ENCODE measurements around the gene MCC.

The MCC gene

DNA sequence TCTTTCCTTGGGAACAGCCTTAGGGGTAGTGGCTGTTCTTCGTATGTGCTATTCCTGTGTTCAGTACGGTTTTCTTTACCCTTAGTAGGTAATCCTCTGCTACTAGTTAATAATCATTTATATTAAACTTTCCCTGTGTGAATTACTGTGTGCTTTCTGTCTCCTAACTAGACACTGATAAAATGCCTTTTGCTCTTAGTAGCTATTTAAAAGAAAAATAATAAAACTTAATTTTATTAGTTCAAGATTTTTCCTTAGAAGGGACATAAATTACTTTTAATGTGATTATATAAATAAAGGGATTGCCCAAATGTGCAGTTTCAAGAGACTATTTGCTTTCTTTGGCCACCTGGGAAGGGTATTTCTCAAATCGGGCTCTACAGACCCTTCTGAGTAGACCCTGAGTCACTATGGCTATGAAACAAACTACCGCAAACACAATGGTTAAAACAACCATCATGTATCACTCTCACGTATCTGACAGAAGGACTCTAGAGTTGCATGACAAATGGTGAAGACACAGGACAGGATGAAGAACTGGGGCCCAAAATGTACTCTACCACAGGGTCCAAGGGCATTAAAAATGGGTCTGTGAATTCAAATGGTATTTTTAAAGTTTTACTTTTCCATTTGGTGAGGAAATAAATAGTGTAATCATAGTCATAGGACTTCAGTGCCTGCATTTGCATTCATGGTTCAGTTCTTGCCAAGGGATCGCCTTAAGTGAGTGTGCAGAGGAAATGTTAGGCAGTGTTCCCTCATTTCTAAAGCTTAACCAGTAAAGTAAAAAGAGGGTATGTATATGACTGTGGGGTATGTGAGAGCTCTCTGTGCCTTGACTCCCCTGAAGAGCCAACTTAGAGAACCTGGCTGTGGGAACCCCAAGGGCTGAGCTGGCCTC is 150.5 kb downstream of the MCC start:
- no peaks in the 10 kb centered on the region for H3K9me3 ChIP-seq (ENCODE audit: insufficient read depth, low read depth, low read length)
- H3K27ac ChIP-seq (ENCODE audit: low read depth, low read length), result no peak overlapping the region
- H3K9ac ChIP-seq (ENCODE audit: low read depth, low read length), result no peak overlapping the region
- no peaks in the 10 kb centered on the region for H3K4me1 ChIP-seq (ENCODE audit: insufficient read depth, low read length)
- no peaks in the 10 kb centered on the region for H3K36me3 ChIP-seq (ENCODE audit: insufficient read depth, low read length)
- H3K27me3 ChIP-seq (ENCODE audit: insufficient read depth, low read length), result no peaks in the 10 kb centered on the region
- WGBS, result 91% methylated on average over 5 of the region's 6 CpGs
- no peak overlapping the region for H3K4me3 ChIP-seq (ENCODE audit: low read length)

DNA sequence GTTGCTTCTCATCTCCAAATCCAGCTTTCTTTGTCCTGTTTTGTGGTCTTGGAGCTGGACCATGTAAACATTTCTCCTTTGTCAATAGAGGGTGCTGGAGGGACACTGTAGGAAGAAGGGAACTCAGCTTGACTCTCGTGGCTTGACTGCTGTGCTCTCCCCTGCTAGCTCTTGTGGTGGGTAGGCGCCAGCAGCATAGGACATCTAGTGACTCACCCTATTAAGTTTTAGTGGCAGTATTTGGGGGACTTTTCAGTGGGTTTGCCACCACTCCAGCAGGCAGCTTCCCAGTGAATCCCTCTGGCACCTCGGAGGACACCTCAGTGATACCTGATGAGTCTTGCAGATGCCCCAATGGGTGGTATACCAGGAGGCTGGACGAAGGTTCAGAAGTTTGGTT is 151.3 kb downstream of the MCC start:
- H3K27me3 ChIP-seq (ENCODE audit: insufficient read depth, low read length), result no peaks in the 10 kb centered on the region
- no peaks in the 10 kb centered on the region for H3K4me1 ChIP-seq (ENCODE audit: insufficient read depth, low read length)
- H3K36me3 ChIP-seq (ENCODE audit: insufficient read depth, low read length), result no peaks in the 10 kb centered on the region
- H3K9ac ChIP-seq (ENCODE audit: low read depth, low read length), result no peak overlapping the region
- no peaks in the 10 kb centered on the region for H3K9me3 ChIP-seq (ENCODE audit: insufficient read depth, low read depth, low read length)
- no peak overlapping the region for H3K4me3 ChIP-seq (ENCODE audit: low read length)
- H3K27ac ChIP-seq (ENCODE audit: low read depth, low read length), result no peak overlapping the region
- WGBS, result 69% methylated on average over 4 of the region's 4 CpGs

DNA sequence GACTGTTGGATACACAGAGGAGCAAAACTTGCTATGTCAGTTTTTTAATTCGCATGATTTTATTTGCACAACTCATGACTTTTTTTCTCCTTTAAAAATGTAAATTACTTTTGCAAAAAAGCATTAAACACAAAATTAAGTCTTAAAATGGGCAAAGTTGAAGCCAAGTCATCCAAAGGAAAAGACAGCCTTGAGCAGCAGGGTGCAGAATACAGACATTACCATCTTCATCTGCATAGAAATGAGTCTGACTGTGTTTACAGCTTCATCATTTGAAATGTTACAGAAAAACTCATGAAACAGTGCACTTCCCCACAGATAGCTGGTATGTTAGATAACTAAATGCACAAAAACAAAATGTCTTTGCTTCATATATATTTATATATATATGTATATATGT is 154.8 kb downstream of the MCC start:
- no peaks in the 10 kb centered on the region for H3K27me3 ChIP-seq (ENCODE audit: insufficient read depth, low read length)
- 92% methylated on average over 1 of the region's 1 CpG for WGBS
- H3K9ac ChIP-seq (ENCODE audit: low read depth, low read length), result no peak overlapping the region
- peaks cover 10% of the 10 kb centered on the region for H3K4me1 ChIP-seq (ENCODE audit: insufficient read depth, low read length)
- no peak overlapping the region for H3K4me3 ChIP-seq (ENCODE audit: low read length)
- no peak overlapping the region for H3K27ac ChIP-seq (ENCODE audit: low read depth, low read length)
- H3K36me3 ChIP-seq (ENCODE audit: insufficient read depth, low read length), result no peaks in the 10 kb centered on the region
- no peaks in the 10 kb centered on the region for H3K9me3 ChIP-seq (ENCODE audit: insufficient read depth, low read depth, low read length)

DNA sequence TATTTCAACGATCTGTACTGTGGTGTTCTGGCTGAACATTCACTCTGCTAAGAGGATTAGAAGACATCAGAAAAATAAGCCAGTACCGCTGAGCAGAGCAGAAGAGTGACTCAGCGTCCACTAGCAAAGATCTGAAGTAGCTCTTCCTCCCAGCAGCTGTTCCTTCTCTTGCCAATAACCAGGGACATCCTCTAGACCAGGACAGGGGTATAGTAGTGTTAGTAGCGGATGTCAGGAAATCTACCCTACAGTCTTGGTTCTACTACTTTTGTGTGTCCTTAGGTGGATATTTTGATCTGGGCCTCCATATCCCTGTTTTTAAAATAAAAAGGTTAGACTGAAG is 157.1 kb downstream of the MCC start:
- H3K27ac ChIP-seq (ENCODE audit: low read depth, low read length), result no peak overlapping the region
- WGBS, result 89% methylated on average over 4 of the region's 4 CpGs

DNA sequence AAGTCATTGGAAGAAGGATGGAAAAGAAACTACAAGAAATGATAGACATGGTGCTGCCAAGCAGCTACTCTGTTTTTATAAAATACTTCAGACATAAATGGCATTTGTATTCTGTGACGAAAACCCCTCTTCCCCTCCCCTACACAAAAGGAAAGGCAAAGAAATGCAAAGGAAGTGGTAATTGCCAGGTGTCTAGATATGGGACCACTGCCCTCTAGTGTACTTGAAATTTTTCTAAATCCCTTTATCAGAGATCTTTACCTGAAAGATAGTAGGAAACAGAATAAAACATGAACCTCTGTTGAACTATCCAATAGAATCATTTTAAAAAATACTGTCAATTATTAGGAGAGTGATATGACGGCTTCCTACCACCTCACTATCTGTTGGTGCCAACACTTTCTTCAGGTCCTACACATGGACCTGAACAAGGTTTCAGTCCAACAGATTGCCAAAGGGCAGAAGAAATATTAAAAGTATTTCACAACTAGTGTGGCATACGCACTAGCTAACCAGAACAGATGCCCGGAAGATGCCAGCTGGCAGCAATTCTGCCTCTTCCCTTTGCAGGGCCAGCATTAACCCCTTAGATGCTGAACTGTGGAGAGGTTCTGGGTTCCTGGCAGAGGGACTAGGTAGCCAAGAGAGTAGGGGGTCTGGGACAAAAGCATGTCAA is 157.6 kb downstream of the MCC start:
- Histone ChIP-seq H3K36me3 (ENCODE audit: insufficient read depth, low read length) (no peaks in the 10 kb centered on the region), H3K27me3 (ENCODE audit: insufficient read depth, low read length) (no peaks in the 10 kb centered on the region), H3K9me3 (ENCODE audit: insufficient read depth, low read depth, low read length) (no peaks in the 10 kb centered on the region), H3K27ac (ENCODE audit: low read depth, low read length) (no peak overlapping the region), H3K4me1 (ENCODE audit: insufficient read depth, low read length) (peaks cover 10% of the 10 kb centered on the region), H3K9ac (ENCODE audit: low read depth, low read length) (no peak overlapping the region), H3K4me3 (ENCODE audit: low read length) (no peak overlapping the region)
- WGBS, result 87% methylated on average over 3 of the region's 4 CpGs

More for the DNA sequence above, 157.1 kb downstream of the MCC start:
- Histone ChIP-seq H3K36me3 (ENCODE audit: insufficient read depth, low read length) (no peaks in the 10 kb centered on the region), H3K4me3 (ENCODE audit: low read length) (no peak overlapping the region), H3K9ac (ENCODE audit: low read depth, low read length) (no peak overlapping the region), H3K4me1 (ENCODE audit: insufficient read depth, low read length) (peaks cover 10% of the 10 kb centered on the region), H3K9me3 (ENCODE audit: insufficient read depth, low read depth, low read length) (no peaks in the 10 kb centered on the region), H3K27me3 (ENCODE audit: insufficient read depth, low read length) (no peaks in the 10 kb centered on the region)

DNA sequence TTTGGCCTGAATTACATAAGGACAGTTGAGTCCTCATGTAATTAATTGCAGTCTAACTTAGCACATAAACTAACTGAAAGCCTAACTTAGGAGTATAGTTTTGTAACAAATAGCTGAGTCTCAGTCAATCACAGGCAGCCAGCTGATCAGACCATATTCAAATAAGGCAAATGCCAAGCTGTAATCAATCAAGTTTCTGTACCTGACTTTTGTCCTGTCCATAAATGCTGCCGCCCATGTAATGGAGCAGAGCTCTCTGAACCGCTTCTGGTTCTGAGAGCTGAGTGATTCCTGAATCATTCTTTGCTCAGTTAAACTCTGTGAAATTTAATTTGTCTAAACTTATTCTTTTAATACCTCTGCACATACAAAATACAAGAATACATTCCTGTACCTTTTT is 158.3 kb downstream of the MCC start:
- Histone ChIP-seq H3K36me3 (ENCODE audit: insufficient read depth, low read length) (no peaks in the 10 kb centered on the region), H3K4me1 (ENCODE audit: insufficient read depth, low read length) (peaks cover 10% of the 10 kb centered on the region), H3K9me3 (ENCODE audit: insufficient read depth, low read depth, low read length) (no peaks in the 10 kb centered on the region), H3K27ac (ENCODE audit: low read depth, low read length) (no peak overlapping the region), H3K4me3 (ENCODE audit: low read length) (no peak overlapping the region), H3K9ac (ENCODE audit: low read depth, low read length) (no peak overlapping the region), H3K27me3 (ENCODE audit: insufficient read depth, low read length) (no peaks in the 10 kb centered on the region)
- 42% methylated on average over 2 of the region's 2 CpGs for WGBS

DNA sequence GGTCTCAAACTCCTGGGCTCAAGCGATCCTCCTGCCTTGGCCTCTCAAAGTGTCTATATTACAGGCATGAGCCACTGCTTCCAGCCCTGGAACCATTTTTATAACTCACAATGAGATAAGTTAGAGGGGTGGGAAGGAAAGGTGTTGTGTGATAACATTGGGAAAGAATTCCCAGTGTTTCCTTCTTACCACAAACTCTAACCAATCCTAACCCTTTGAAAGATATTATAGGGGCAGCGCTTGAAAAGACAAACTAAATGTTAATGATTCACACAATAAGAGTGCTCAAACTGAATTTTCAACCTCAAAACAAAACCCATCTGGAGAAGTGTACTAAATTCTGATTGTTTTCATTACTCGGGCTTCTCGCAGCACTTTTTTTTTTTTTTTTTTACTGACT is 163.2 kb downstream of the MCC start:
- WGBS, result 98% methylated on average over 4 of the region's 4 CpGs
- Histone ChIP-seq H3K36me3 (ENCODE audit: insufficient read depth, low read length) (no peaks in the 10 kb centered on the region), H3K27ac (ENCODE audit: low read depth, low read length) (no peak overlapping the region), H3K9me3 (ENCODE audit: insufficient read depth, low read depth, low read length) (no peaks in the 10 kb centered on the region), H3K27me3 (ENCODE audit: insufficient read depth, low read length) (no peaks in the 10 kb centered on the region), H3K9ac (ENCODE audit: low read depth, low read length) (no peak overlapping the region), H3K4me1 (ENCODE audit: insufficient read depth, low read length) (no peaks in the 10 kb centered on the region; the same call in 1 of the 2 replicates), H3K4me3 (ENCODE audit: low read length) (no peak overlapping the region)

DNA sequence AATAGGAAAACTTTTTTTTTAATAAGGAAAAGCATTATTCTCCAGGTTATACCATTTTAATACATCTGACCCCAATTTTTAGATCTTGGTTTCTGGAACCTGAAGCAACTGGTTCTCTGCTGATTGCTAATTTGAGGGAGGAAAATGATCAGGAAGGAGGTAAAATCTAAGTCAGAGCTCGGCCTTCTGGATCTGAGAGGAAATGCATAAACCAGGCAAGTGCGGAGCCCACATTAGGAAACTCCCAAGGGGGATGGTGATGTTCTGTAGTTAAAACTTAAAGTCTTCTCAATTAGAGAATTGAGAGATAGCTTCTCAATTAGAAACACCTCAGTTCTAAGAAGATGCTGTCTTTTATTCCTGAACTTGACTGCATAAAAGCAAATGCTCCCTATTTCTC is 167.0 kb downstream of the MCC start:
- no peaks in the 10 kb centered on the region for H3K9me3 ChIP-seq (ENCODE audit: insufficient read depth, low read depth, low read length)
- WGBS, result 54% methylated on average over 2 of the region's 2 CpGs
- no peaks in the 10 kb centered on the region for H3K36me3 ChIP-seq (ENCODE audit: insufficient read depth, low read length)
- no peak overlapping the region for H3K27ac ChIP-seq (ENCODE audit: low read depth, low read length)
- no peaks in the 10 kb centered on the region for H3K27me3 ChIP-seq (ENCODE audit: insufficient read depth, low read length)
- no peak overlapping the region for H3K4me3 ChIP-seq (ENCODE audit: low read length)
- H3K4me1 ChIP-seq (ENCODE audit: insufficient read depth, low read length), result no peaks in the 10 kb centered on the region; the same call in 1 of the 2 replicates
- no peak overlapping the region for H3K9ac ChIP-seq (ENCODE audit: low read depth, low read length)

DNA sequence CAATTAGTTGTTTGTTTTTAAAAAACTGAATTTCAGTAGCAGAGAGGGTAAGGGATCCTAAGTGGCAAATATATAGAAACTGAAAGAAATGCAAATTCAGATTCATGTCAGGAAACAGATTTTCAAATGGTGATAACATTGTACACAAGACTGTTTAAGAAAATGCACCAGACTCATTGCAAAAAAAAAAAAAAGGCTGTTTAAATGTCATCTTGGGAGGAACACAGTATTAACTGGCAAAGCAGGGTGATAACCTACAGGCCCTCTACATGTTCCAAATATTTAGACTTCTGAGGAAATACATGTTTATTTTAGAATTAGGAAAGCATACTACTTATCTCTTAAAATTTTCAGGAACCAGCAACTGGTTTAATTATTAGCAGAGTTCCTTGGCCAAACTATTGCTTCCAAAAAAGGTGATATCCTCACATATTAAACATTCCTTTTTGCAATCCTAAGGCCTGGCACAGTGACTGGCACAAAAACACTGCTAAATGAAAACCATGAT is 167.9 kb downstream of the MCC start:
- H3K4me1 ChIP-seq (ENCODE audit: insufficient read depth, low read length), result no peaks in the 10 kb centered on the region; the same call in 1 of the 2 replicates
- H3K27ac ChIP-seq (ENCODE audit: low read depth, low read length), result no peak overlapping the region
- H3K36me3 ChIP-seq (ENCODE audit: insufficient read depth, low read length), result no peaks in the 10 kb centered on the region
- no peaks in the 10 kb centered on the region for H3K9me3 ChIP-seq (ENCODE audit: insufficient read depth, low read depth, low read length)
- H3K27me3 ChIP-seq (ENCODE audit: insufficient read depth, low read length), result no peaks in the 10 kb centered on the region
- H3K4me3 ChIP-seq (ENCODE audit: low read length), result no peak overlapping the region
- H3K9ac ChIP-seq (ENCODE audit: low read depth, low read length), result no peak overlapping the region

DNA sequence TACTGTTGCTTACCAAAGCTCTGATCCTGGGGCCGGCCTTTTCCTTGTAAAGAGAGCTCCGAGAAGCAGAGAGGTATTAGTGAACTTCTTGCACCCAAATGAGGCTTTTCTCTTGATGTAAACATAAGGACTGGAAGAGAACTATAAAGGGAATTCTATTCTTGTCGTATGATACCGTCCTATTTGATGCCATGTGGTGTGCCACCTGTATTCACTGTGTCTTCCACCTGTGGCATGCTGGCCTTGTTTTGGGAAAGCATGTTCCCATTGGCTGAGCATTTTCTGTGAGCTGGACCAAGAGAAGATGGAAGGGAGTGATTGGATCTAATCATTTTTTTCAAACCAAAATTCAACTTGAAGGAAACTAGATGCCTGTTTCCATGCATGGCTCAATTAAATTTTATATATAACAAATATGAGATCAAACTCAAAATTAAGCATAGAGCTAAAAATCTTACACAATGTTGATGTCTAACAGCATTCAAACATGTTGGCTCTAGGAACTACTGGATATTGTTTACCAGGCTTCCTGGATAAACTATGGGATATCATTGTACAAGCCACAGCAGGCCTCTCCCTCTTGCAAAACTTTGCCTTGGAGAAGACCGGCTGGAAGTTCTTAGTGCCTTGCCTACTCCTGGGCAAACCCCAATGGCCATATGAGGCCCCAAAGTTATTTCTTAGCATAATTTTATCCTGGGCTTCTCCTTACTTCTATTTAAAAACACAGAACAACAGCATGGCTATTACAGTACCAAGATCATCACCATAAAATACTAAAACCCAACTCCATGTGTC is 168.8 kb downstream of the MCC start:
- H3K27ac ChIP-seq (ENCODE audit: low read depth, low read length), result no peak overlapping the region
- no peaks in the 10 kb centered on the region for H3K9me3 ChIP-seq (ENCODE audit: insufficient read depth, low read depth, low read length)
- H3K9ac ChIP-seq (ENCODE audit: low read depth, low read length), result no peak overlapping the region
- H3K4me1 ChIP-seq (ENCODE audit: insufficient read depth, low read length), result no peaks in the 10 kb centered on the region; the same call in 1 of the 2 replicates
- H3K36me3 ChIP-seq (ENCODE audit: insufficient read depth, low read length), result no peaks in the 10 kb centered on the region
- no peaks in the 10 kb centered on the region for H3K27me3 ChIP-seq (ENCODE audit: insufficient read depth, low read length)
- WGBS, result 86% methylated on average over 5 of the region's 5 CpGs
- H3K4me3 ChIP-seq (ENCODE audit: low read length), result no peak overlapping the region

DNA sequence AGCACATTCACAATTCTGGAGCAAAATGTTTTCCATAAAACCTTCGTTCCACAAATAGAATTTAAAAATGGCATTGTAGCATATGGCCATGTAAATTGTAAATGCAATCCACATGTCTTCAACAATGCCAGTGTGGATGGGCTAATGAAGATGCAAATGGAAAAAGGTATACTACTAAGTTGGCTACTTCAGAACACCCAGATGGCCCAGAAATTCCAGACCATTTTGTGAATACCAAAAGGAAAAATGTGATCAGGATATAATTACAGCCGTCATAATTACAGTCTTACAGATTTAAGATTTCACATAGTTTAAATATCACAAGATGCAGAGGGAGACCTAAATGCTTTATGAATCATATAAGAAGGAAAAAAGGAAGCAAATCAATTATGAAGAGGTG is 170.6 kb downstream of the MCC start:
- Histone ChIP-seq H3K4me1 (ENCODE audit: insufficient read depth, low read length) (no peaks in the 10 kb centered on the region; the same call in 1 of the 2 replicates), H3K27ac (ENCODE audit: low read depth, low read length) (no peak overlapping the region), H3K9ac (ENCODE audit: low read depth, low read length) (no peak overlapping the region), H3K27me3 (ENCODE audit: insufficient read depth, low read length) (no peaks in the 10 kb centered on the region), H3K9me3 (ENCODE audit: insufficient read depth, low read depth, low read length) (no peaks in the 10 kb centered on the region), H3K4me3 (ENCODE audit: low read length) (no peak overlapping the region), H3K36me3 (ENCODE audit: insufficient read depth, low read length) (no peaks in the 10 kb centered on the region)
- WGBS, result no CpG with 5 or more reads among the region's 2 CpGs
